ENCODE data around the gene ABR.
A peak's percentile ranks its signal among the peaks of the same experiment; 100 is the strongest.

ABR gene

GRCh38 chr17:1179818-1180742, at the start of gene ABR:
ABR (minus strand) TSS chr17:1179981; CDS start chr17:1179727, 254 bp downstream.
- DNase-seq = peak; percentile 42

- DNase-seq = peak; percentile 19
Observed at GRCh38 chr17:1229349-1229899, 49.6 kb upstream of the ABR start.

GRCh38 chr17:1228781-1229348, 49.1 kb upstream of the ABR start:
- DNase-seq = no peak

DNA sequence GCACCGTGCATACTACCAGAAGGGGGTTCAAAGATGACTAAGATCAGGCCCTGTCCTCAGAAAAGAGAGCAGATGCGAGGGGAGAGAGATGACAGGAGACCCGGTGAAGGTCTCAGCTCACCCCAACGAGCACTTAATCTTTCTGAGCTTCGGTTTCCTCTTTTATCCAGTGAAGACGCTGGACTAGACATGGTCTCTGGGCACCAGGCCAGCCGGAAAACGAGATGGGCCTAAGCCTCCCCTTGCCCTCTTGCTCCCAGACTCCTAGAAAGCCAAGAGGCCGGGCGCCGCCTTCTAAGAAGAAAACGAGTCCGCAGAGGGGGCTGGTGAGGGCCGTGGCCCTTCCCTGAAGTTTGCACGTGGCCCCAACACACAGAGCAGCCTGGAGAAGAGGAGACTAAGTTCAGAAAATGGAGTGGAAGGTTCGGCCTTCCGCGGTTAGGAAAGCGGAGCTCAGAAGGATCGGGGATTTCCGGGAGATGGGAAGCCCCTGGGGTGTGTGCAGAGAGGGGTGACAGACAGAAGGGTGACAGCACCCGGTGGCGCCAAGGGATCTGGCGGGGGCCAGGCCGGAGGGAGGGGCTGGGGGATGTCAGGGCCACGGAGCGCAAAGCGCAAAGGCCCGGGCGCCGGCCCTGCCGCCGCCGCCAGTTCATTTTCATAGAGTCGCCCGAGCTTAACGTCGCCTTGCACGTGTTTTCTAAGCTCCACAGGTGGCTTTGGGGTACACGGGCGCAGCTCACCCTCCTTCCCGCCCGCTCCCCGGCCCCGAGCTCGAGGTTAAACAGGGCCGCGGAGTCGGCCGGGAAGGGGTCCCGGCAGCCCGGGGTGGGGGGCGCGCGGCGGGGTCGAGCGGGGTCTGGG, 48.4 kb upstream of the ABR start:
- no peak for DNase-seq

DNA sequence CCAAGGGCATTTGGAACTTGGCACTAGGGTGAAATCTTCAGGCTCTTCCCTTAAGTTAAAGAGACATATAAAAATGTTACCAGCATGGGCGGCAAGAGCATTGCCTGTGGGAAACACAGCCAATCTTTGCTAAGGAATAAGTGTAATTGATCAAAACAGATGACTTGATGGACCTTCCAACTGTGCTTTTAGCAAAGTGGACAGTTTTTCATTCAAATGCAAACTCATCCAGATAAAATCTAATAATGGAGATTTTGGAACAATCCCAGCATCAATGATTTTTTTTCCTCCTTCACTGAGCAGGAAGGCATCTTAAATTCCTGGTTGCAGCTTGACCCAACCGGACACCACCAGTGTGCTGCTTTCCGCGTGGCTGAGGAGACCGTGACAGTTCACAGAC, 47.6 kb upstream of the ABR start:
- no peak for DNase-seq

DNA sequence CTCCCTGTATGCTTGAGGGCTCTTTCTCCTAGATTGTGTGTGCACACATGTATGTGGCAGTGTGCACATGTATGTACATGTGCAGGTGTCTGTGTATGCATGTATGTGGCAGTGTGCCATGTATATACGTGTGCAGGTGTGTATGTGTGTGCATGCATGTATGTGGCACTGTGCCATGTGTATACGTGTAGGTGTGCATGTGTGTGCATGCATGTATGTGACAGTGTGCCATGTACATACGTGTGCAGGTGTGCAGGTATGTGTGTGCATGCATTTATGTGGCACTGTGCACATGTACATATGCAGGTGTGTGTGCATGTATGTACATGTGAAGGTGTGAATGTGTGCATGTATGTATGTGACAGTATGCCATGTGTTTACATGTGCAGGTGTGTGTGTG, 46.5 kb upstream of the ABR start:
- no peak for DNase-seq

GRCh38 chr17:1224330-1224729, 44.5 kb upstream of the ABR start:
- DNase-seq = no peak

DNA sequence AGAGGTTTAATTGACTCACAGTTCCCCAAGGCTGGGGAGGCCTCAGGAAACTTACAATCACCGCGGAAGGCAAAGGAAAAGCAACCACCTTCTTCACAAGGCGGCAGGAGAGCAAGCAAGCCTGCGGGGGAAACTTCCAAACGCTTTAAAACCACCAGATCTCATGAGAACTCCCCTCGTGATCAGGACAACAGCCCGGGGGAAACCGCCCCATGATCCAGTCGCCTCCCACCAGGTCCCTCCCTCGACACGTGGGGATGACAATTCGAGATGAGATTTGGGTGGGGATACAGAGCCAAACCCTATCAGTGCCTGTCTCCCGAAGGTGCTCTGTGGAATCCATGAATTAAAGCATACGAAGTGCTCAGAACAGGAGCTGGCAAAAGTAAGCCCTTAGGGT, 43.9 kb upstream of the ABR start:
- DNase-seq = no peak

DNA sequence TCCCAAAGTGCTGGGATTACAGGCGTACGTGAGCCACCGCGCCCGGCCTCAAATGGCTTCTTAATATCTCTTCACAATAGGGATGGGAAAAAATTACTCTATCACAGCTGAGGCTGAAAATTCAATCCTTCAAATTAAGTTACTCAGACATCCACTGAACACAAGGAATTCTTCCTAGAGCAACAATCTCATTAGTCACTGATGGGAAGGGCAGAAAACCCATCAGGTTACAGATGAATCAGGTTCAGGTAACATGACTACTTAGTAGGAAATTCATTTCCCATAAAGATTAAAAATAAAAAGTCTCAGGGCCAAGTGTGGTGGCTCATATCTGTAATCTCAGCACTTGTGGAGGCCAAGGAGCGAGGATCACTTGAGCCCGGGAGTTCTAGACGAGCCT, 42.5 kb upstream of the ABR start:
- DNase-seq = no peak

DNA sequence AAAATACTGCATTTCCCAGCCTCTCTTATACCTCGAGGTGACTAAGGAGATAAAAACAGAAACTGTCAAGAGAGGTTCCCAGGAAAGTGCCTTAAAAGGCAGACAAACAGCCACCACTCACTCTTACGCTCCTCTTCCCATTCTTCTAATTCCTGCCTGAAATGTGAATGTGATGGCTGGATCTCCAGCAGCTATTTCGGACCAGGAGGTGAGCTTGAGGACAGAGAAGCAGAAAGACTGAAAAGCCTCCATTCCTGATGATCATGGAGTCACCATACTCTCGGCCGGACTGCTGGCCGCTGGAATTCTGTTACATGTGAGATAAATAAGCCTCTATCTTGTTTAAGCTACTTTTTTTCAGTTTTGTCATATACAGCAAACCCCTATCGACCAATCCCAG, 41.4 kb upstream of the ABR start:
- no peak for DNase-seq

GRCh38 chr17:1220346-1220745, 40.6 kb upstream of the ABR start:
- DNase-seq = no peak

DNA sequence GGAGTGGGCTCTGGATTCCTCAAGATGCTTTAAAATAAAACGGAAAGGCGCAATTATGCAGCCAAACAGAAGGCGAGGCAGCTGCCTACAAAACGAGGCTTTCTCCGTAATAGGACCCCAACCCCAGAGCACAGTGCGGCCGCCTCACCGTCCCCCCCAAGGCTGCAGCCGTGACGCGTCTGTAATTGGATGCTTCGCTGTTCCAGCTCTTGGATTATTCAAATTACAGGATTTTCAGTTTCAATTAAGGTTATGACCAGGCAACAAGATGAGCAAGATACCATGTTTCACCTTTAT, 37.3 kb upstream of the ABR start:
- no peak for DNase-seq

DNA sequence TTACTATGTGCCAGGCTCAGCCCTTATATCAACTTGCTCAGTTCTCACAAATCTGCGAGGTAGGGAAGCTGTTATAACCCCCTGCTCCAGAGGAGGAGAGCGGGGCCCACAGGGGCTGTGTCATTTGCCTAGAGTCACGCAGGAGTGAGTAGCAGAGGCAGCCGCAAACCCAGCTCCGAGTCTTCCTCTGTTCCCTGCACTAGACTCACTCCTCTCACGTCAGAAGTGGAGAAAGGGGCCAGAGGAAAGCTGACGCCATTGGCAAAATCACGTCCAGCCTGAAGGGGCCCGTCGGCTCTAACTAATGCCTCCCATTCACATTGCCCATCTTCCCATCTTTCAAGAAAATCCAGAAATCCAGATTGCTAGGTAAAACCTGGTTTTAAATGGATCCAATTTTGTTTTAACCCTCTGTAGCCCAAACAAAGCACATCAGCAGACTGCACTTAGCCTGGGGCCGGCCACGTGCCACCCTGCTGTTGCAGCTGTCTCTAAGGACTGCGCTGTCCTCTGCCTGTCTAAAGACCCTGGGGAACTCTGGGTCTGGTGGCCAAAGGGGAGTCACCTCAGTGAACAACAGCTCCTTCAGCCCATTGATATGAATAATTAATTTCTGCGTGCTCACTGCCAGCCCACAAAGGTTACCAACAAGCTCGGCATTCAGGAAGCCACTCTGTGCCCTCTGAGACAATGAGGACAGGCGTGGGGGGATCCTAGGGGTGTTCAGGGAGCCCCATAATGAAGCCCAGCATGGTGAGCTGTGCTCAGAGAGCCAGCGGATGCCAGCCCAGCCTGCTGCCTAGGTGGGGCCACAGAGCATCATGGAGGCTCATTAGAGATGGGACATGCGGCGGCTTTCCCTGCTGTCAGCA, 36.7 kb upstream of the ABR start:
- no peak for DNase-seq

- DNase-seq = no peak
Observed at GRCh38 chr17:1212946-1213345, 33.2 kb upstream of the ABR start.

GRCh38 chr17:1211287-1211686, 31.5 kb upstream of the ABR start:
- no peak for DNase-seq

- no peak for DNase-seq
Observed at GRCh38 chr17:1208966-1209365, 29.2 kb upstream of the ABR start.

DNA sequence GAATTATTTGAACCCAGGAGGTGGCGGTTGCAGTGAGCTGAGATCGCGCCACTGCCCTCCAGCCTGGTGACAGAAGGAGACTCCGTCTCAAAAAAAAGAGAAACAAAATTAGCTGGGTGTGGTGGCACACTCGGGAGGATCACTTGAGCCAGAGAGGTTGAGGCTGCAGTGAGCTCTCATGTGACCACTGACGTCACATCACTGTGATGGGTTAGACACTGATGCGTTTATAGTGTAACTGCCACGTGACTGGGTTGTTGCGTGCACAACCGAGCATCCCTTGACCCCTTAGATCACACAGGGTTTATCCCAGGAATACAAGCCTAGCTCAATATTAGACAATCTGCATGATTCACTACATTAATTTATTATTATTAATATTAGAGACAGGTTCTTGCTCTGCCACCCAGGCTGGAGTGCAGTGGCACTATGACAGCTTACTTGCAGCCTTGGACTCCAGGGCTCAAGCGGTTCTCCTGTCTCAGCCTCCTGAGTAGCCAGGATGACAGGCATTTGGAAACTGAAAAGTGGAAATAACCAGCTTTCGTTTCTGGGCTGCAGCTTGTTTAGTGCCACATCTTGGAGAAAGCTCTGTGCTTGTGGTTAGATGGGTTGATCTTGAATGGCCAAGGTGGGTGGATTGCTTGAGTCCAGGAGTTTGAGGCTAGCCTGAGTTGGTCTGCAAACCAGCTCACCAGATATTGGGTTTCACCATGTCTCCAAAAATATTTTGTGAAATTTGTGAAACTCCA, 26.4 kb upstream of the ABR start:
- no peak for DNase-seq

DNA sequence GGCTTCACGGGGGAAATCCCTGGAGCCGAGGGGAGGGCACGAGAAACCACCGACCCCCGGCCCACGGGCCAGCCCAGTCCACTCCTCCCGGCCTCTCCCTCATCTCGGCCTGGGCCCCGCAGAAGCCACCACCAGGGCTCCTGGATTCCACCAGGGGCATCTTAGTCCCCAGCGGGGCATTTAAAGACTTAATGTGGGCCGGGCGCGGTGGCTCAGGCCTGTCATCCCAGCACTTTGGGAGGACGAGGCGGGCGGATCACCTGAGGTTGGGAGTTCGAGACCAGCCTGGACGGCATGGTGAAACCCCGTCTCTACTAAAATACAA, 24.1 kb upstream of the ABR start:
- DNase-seq = no peak

DNA sequence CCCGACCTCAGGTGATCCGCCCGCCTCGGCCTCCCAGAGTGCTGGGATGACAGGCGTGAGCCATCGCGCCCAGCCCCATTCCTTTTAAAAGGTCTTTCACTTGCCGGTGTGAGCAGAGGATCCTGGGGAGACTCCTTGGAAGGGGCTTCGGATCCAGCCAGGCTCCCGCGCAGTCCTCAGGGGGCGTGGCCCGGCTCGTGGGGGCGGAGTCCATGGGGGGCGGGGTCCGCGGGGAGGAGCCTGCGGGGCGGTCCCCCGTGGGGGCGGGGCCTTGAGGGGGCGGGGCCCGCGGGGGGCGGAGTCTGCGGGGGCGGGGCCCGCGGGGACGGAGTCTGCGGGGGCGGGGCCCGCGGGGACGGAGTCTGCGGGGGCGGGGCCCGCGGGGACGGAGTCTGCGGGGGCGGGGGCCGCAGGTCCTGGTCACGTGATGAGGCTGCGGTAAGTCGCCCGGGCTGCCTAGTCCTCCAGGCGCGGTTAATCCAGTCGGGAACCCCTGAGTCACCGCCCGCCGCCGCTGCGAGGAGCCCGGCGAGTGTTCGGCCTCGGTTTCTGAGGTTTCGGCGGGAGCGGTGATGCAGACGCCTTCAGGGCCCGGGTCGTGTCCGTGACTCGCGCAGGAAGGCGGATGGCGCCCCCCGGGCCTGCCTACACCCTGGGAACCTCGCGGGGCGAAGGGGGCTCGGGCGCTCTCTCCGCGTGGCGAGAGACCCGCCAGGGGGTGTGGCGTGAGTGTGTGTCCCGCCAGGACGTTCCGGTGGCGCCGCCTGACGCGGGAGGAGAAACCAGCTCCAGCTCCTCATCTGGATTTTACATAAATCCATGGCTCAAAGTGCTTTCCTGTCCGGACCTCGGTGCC, 23.6 kb upstream of the ABR start:
- DNase-seq = no peak

DNA sequence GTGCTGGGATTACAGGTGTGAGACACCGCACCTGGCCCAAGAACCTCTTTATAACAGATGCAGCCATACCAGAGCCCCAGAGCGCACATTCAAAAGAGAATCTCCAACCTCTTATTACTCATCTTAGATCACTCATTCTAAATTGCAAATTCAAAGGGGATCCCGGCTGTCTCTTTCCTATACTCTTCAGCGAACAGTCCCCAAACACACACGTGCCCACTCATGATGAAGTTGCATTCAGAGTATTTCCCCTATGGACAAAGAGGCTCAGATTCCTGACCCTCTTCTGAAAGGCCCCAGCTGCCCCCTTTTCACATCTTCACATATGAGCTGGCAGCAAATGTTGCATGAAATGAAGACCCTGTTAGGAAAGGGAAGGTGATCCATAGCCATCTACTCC, 22.5 kb upstream of the ABR start:
- DNase-seq = no peak

DNA sequence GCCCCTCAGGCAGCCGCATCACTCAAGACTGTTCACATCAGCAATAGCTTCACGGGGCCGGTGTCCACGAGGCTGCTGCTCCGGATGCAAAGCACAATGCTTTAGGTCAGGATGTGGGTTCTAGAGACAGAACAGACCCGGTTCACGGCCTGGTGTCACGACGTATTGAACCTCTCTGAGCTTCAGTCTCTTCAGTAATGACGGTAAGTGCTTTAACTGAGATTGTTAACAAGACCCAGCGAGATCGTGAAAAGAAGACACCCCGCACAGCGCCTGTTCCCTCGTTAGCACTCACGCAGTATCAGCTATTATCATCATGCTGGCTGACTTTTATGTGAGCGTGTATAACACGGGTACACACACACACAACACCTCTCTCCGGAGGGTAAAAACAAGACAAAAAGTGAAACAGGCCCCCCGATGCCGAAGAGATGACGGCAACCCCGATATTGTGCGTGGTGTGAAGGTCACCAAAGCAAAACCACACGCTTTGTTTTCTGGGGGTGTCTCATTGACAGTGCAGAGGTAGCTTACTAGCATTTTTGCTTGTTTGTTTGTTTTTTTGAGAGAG, 21.4 kb upstream of the ABR start:
- no peak for DNase-seq
